HS-5 (cell line): ENCODE results near the gene FAM193A.
A peak's percentile ranks its signal among the peaks of the same experiment; 100 is the strongest.
"Not testable (repeated sequence)": the region's sequence is repeated elsewhere in the genome, so short reads cannot be mapped to it uniquely, and the experiment has no call there.

ENCODE experiments used
- DNase-seq: peaks from one replicate; pipeline ENCODE4 v3.0.0-alpha.2; 2012; ENCODE audit warnings: low read depth

FAM193A gene

GRCh38 chr4:2652415-2653160 is 116.1 kb downstream of the FAM193A start:
- DNase-seq = no peak

GRCh38 chr4:2660596-2661211 is 124.3 kb downstream of the FAM193A start:
- no peak for DNase-seq

- DNase-seq = peak; percentile 93
These were observed 126.2 kb downstream of the FAM193A start for GRCh38 chr4:2662598-2662997.

GRCh38 chr4:2663275-2663674 is 126.8 kb downstream of the FAM193A start:
- DNase-seq = no peak

- DNase-seq = no peak
These were observed 130.3 kb downstream of the FAM193A start for GRCh38 chr4:2666722-2667247.

GRCh38 chr4:2667428-2667827 is 131.0 kb downstream of the FAM193A start:
- DNase-seq = no peak

GRCh38 chr4:2671267-2671895 is 134.9 kb downstream of the FAM193A start:
- no peak for DNase-seq

GRCh38 chr4:2672082-2672481 is 135.6 kb downstream of the FAM193A start:
- no peak for DNase-seq

- no peak for DNase-seq
These were observed 136.3 kb downstream of the FAM193A start for GRCh38 chr4:2672700-2673099.

GRCh38 chr4:2673157-2673556 is 136.7 kb downstream of the FAM193A start:
- no peak for DNase-seq

GRCh38 chr4:2679762-2680161 is 143.3 kb downstream of the FAM193A start:
- DNase-seq = not testable (repeated sequence)

- no peak for DNase-seq
These were observed 148.0 kb downstream of the FAM193A start for GRCh38 chr4:2684486-2684885.

GRCh38 chr4:2685541-2685940 is 149.1 kb downstream of the FAM193A start:
- DNase-seq = no peak

- no peak for DNase-seq
These were observed 150.2 kb downstream of the FAM193A start for GRCh38 chr4:2686379-2687265.

GRCh38 chr4:2688281-2688680 is 151.8 kb downstream of the FAM193A start:
- no peak for DNase-seq

GRCh38 chr4:2688697-2689096 is 152.2 kb downstream of the FAM193A start:
- DNase-seq = no peak

- DNase-seq = no peak
These were observed 152.7 kb downstream of the FAM193A start for GRCh38 chr4:2689114-2689513.

- DNase-seq = no peak
These were observed 153.6 kb downstream of the FAM193A start for GRCh38 chr4:2689825-2690700.

- DNase-seq = no peak
These were observed 154.9 kb downstream of the FAM193A start for GRCh38 chr4:2691313-2691712.

GRCh38 chr4:2691952-2692435 is 155.5 kb downstream of the FAM193A start:
- DNase-seq = no peak

GRCh38 chr4:2694691-2695090 is 158.2 kb downstream of the FAM193A start:
- no peak for DNase-seq
